DOHH2 (cell line): ENCODE measurements around the gene TNFRSF21.

Experiments used
- CTCF ChIP-seq: fragments of 200-600 bp; sonication (generic); IDR thresholded peaks from one replicate; pipeline ENCODE4 v1.5.1; 2014; ENCODE audit warnings: antibody characterized with exemption, mild to moderate bottlenecking, low read depth, low read length; ENCODE audit not compliant: poor library complexity, severe bottlenecking
- EZH2phosphoT487 ChIP-seq: fragments of 200-600 bp; sonication (generic); IDR thresholded peaks from 2 replicates; pipeline ENCODE4 v1.6.1; 2017; ENCODE audit warnings: borderline replicate concordance, mild to moderate bottlenecking, antibody characterized with exemption, low read length, moderate library complexity, mixed read lengths

- TF ChIP-seq CTCF (no peak), EZH2phosphoT487 (no peak)
Measured at GRCh38 chr6:47319382-47319781, 9.7 kb upstream of the TNFRSF21 start.
